HCT116 (cell line): Measurements from ENCODE around the gene EXOSC1. TPM values are rescaled to one million over a fixed set of nuclear protein-coding genes. Genes with fewer than 3 reads are reported as not detected.

Experiments used
- ATAC-seq: fragments of 200-7000 bp; cut with Tn5 transposase; 2 replicates; pipeline ENCODE4 v1.9.1; 2020; ENCODE audit warnings: mild to moderate bottlenecking, moderate library complexity
- BruUV-seq: library from RNA; stranded (reverse); fragments of 400-500 nt; replicated peaks from 2 replicates; lab custom pipeline; 2021; lab: Mats Ljungman, UMichigan
- CTCF ChIA-PET: fragments of 300-600 bp; sonication (Branson Sonifier 250); formaldehyde crosslinking; loops from one replicate; lab custom pipeline; 2021; ENCODE audit warnings: antibody characterized with exemption; lab: Charles Lee
- POLR2A ChIA-PET: fragments of 300-600, 350-600 bp; sonication (Branson Sonifier 250); formaldehyde crosslinking; loops from one replicate; lab custom pipeline; 2021; ENCODE audit warnings: antibody characterized with exemption; lab: Charles Lee
- RAD21 ChIA-PET, 2 experiments: fragments of 300-600 bp; sonication (Branson Sonifier 250); formaldehyde crosslinking; loops; one replicate each; lab custom pipeline; 2023; ENCODE audit warnings: low total read pairs in 2 of 2; ENCODE audit not compliant: uncharacterized antibody in 2 of 2, unreplicated experiment in 2 of 2, low non-redundant PET in 1 of 2; lab: Charles Lee
- DNase-seq: peaks from one replicate; pipeline ENCODE4 v3.0.0-alpha.2; 2010; ENCODE audit warnings: low read depth, low spot score
- H2AFZ ChIP-seq: fragments of 200-600 bp; shearing (Covaris generic), sonication (generic); 2 replicates; pipeline ENCODE4 v1.6.1; 2017; ENCODE audit warnings: low read depth, mixed run types, mixed read lengths, antibody characterized with exemption, low read length; ENCODE audit not compliant: poor library complexity, severe bottlenecking
- H3K27ac ChIP-seq: 2 replicates; pipeline ENCODE4 v1.5.1; 2012; ENCODE audit warnings: low read depth, low read length
- H3K27me3 ChIP-seq: fragments of 200-600 bp; sonication (generic); 2 replicates; pipeline ENCODE4 v1.6.1; 2016; ENCODE audit warnings: mixed run types, low read length, mixed read lengths; ENCODE audit not compliant: insufficient read depth
- H3K36me3 ChIP-seq, 2 experiments: fragments of 200-500 bp in 1 of 2; fragments of 200-600 bp in 1 of 2; sonication (Bioruptor generic) in 1 of 2; sonication (generic) in 1 of 2; 2 replicates each; pipeline versions ENCODE4 v1.5.1 to v1.6.1; 2014 to 2016; ENCODE audit warnings: low read length in 2 of 2, inconsistent platforms in 1 of 2, mixed read lengths in 1 of 2, mixed run types in 1 of 2; ENCODE audit not compliant: insufficient read depth in 2 of 2, control insufficient read depth in 1 of 2
- H3K4me1 ChIP-seq, 2 experiments: fragments of 200-600 bp in 1 of 2; sonication (generic) in 1 of 2; 2 replicates each; pipeline versions ENCODE4 v1.5.1 to v1.6.1; 2012 to 2017; ENCODE audit warnings: low read length in 2 of 2, inconsistent platforms in 1 of 2, mild to moderate bottlenecking in 1 of 2, mixed read lengths in 1 of 2, mixed run types in 1 of 2, moderate library complexity in 1 of 2; ENCODE audit not compliant: insufficient read depth in 2 of 2, control insufficient read depth in 1 of 2
- H3K4me2 ChIP-seq: fragments of 200-600 bp; sonication (generic); 2 replicates; pipeline ENCODE4 v1.6.1; 2017; ENCODE audit warnings: mixed run types, low read length, mixed read lengths
- H3K4me3 ChIP-seq, 2 experiments: fragments of 200-600 bp in 1 of 2; sonication (generic) in 1 of 2; replicated peaks in 1 of 2; 2 replicates each; pipeline ENCODE4 v1.5.1; 2011 to 2016; ENCODE audit warnings: low read length in 2 of 2, control low read depth in 1 of 2, low read depth in 1 of 2, mild to moderate bottlenecking in 1 of 2, mixed read lengths in 1 of 2, mixed run types in 1 of 2
- H3K79me2 ChIP-seq: fragments of 200-600 bp; sonication (generic); 2 replicates; pipeline ENCODE4 v1.6.1; 2017; ENCODE audit warnings: mild to moderate bottlenecking, mixed run types, low read length, moderate library complexity, mixed read lengths; ENCODE audit not compliant: insufficient read depth
- H3K9ac ChIP-seq: fragments of 200-600 bp; sonication (generic); 2 replicates; pipeline ENCODE4 v1.6.1; 2016; ENCODE audit warnings: low read length, mixed read lengths
- H3K9me2 ChIP-seq: fragments of 200-600 bp; sonication (generic), shearing (Covaris generic); 2 replicates; pipeline ENCODE4 v1.6.1; 2017; ENCODE audit warnings: mixed run types, mild to moderate bottlenecking, moderate library complexity; ENCODE audit not compliant: insufficient read depth
- H3K9me3 ChIP-seq, 2 experiments: fragments of 200-500 bp in 1 of 2; fragments of 200-600 bp in 1 of 2; sonication (Bioruptor generic) in 1 of 2; sonication (generic) in 1 of 2; 2 replicates each; pipeline ENCODE4 v1.6.1; 2014 to 2017; ENCODE audit warnings: low read length in 2 of 2, mixed read lengths in 2 of 2, inconsistent platforms in 1 of 2, low read depth in 1 of 2, mild to moderate bottlenecking in 1 of 2, mixed run types in 1 of 2, moderate library complexity in 1 of 2; ENCODE audit not compliant: control insufficient read depth in 1 of 2, insufficient read depth in 1 of 2
- H4K20me1 ChIP-seq: fragments of 200-600 bp; sonication (generic), shearing (Covaris generic); 2 replicates; pipeline ENCODE4 v1.6.1; 2017; ENCODE audit warnings: mixed run types, mild to moderate bottlenecking, moderate library complexity; ENCODE audit not compliant: insufficient read depth
- CBX3 ChIP-seq: IDR thresholded peaks from 2 replicates; pipeline ENCODE4 v1.6.1; 2012; ENCODE audit warnings: low read depth
- EGR1 ChIP-seq: IDR thresholded peaks from 2 replicates; pipeline ENCODE4 v1.6.1; 2012; ENCODE audit warnings: low read depth
- EZH2 ChIP-seq: fragments of 200-600 bp; sonication (generic); IDR thresholded peaks from 2 replicates; pipeline ENCODE4 v1.6.1; 2017; ENCODE audit warnings: antibody characterized with exemption, mixed run types
- POLR2AphosphoS5 ChIP-seq: IDR thresholded peaks from 2 replicates; pipeline ENCODE4 v1.6.1; 2011; ENCODE audit warnings: mild to moderate bottlenecking, low read depth, low read length, moderate library complexity
- SP1 ChIP-seq: IDR thresholded peaks from 2 replicates; pipeline ENCODE4 v1.6.1; 2012; ENCODE audit warnings: low read depth
- ZNF274 ChIP-seq: fragments of 200-500 bp; sonication (Bioruptor generic); IDR thresholded peaks from 2 replicates; pipeline ENCODE4 v1.6.1; 2014; ENCODE audit warnings: mild to moderate bottlenecking, low read depth, low read length, inconsistent platforms
- intact Hi-C: fragments of 100-400 bp; cut with micrococcal nuclease; formaldehyde crosslinking; loops from 2 replicates; pipeline ENCODE4 v1.10.0; 2022
- total RNA-seq: library from RNA; stranded (reverse); gene quantifications from one replicate; pipeline ENCODE4 v1.2.1, GENCODE V29; 2021; ENCODE audit not compliant: unreplicated experiment
- TF ChIP-seq, protein P1 (sequence below): IDR thresholded peaks from 2 replicates; pipeline ENCODE4 v1.6.1; 2011; ENCODE audit warnings: mild to moderate bottlenecking, low read length, moderate library complexity; ENCODE audit not compliant: insufficient replicate concordance; ENCODE audit errors: extremely low read depth
- TF ChIP-seq, protein P2 (sequence below): IDR thresholded peaks from 2 replicates; pipeline ENCODE4 v1.6.1; 2012; ENCODE audit warnings: low read depth
- TF ChIP-seq, protein P3 (sequence below): IDR thresholded peaks from 2 replicates; pipeline ENCODE4 v1.6.1; 2012

The EXOSC1 gene
- total RNA-seq, 1 experiment from 2014 or later, result 38.9 TPM

DNA sequence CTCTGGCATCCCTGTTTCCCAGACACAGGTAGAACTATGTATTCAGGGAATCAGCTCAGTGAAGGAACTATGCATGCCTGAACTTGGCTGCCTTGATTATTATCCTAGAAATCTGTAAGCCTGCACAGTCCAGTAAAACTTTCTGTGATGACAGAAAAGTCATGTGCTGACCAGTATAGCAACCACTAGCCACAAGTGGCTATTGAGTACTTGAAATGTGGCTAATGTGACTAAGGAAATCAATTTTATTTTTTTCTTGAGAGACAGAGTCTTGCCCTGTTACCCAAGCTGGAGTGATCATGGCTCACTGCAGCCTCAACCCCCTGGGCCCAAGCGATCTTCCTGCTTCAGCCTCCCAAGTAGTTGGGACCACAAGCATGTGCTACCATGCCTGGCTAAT, 3.5 kb downstream of the EXOSC1 start (continued):
- TF ChIP-seq, protein P1, sequence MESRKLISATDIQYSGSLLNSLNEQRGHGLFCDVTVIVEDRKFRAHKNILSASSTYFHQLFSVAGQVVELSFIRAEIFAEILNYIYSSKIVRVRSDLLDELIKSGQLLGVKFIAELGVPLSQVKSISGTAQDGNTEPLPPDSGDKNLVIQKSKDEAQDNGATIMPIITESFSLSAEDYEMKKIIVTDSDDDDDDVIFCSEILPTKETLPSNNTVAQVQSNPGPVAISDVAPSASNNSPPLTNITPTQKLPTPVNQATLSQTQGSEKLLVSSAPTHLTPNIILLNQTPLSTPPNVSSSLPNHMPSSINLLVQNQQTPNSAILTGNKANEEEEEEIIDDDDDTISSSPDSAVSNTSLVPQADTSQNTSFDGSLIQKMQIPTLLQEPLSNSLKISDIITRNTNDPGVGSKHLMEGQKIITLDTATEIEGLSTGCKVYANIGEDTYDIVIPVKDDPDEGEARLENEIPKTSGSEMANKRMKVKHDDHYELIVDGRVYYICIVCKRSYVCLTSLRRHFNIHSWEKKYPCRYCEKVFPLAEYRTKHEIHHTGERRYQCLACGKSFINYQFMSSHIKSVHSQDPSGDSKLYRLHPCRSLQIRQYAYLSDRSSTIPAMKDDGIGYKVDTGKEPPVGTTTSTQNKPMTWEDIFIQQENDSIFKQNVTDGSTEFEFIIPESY, result no peak

DNA sequence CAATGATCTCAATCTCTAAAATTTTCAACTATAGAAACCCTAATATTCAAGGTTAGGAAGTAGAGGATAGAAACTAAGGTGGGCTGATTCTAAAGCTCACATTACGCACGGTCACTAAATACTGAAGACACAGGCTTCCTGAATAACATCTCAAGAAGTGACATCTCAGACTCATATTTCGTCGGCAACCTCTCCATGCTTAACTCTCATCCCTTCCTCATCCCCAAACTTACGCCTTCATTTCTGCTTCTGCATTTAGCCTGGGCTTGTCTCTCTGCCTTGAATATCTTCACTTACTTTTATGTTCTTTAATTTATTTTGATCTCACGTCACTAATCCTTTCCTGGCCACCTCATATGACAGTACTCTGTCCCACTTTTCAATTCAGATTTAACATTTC, 10.6 kb downstream of the EXOSC1 start:
- ChIA-PET CTCF (no interaction called here), POLR2A (no interaction called here), RAD21 (no interaction called here)
- Histone ChIP-seq H2AFZ (no peak overlapping the region), H4K20me1 (peaks cover 6% of the 10 kb centered on the region; the same call in 1 of the 2 replicates), H3K4me1 (no peaks in the 10 kb centered on the region; a peak in 1 of 4 replicates), H3K79me2 (peaks cover 19% of the 10 kb centered on the region), H3K4me2 (no peak overlapping the region), H3K36me3 (peaks cover 28 to 42% of the 10 kb centered on the region in 2 experiments), H3K9me3 (no peaks in the 10 kb centered on the region), H3K9ac (no peak overlapping the region), H3K4me3 (no peak overlapping the region), H3K9me2 (no peaks in the 10 kb centered on the region), H3K27ac (no peak overlapping the region), H3K27me3 (no peaks in the 10 kb centered on the region)
- no peak for ATAC-seq
- TF ChIP-seq POLR2AphosphoS5, result 0 out of 2 replicates have a peak, but pooled peaks have one; percentile 11
- no peak for TF ChIP-seq ZNF274
- intact Hi-C loops, result no loop called here
- no TSS peak for BruUV-seq
- DNase-seq, result no peak

DNA sequence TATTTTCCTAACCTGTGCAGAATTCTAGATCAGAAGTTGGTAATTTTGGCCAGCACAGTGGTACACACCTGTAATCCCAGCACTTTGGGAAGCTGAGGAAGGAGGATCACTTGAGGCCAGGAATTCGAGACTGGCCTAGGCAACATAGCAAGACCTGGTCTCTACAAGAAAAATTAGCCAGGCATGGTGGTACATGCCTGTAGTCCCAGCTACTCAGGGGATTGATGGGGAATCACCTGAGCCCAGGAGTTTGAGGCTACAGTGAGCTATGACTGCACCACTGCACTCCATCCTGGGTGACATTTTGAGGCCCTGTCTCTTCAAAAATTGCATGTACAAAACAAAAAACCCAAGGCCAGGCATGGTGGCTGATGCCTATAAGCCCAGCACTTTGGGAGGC, 11.2 kb downstream of the EXOSC1 start:
- ChIA-PET CTCF (no interaction called here), RAD21 (no interaction called here), POLR2A (interaction anchor here (0.9 to 1.0 kb wide), 2 partner anchors 20 to 22 kb away, joined by 3 read pairs; no protein-coding TSS in a partner anchor)
- ATAC-seq (peak; percentile 12; the same call in 1 of the 2 replicates), DNase-seq (no peak)
- Histone ChIP-seq H3K9me3 (no peaks in the 10 kb centered on the region), H3K27ac (no peak overlapping the region), H3K4me3 (no peak overlapping the region), H3K9ac (no peak overlapping the region), H3K4me2 (no peak overlapping the region), H4K20me1 (peaks cover 10% of the 10 kb centered on the region; the same call in 1 of the 2 replicates), H3K4me1 (no peaks in the 10 kb centered on the region; a peak in 2 of 4 replicates), H2AFZ (no peak overlapping the region), H3K9me2 (no peaks in the 10 kb centered on the region), H3K27me3 (no peaks in the 10 kb centered on the region), H3K36me3 (peaks cover 33 to 45% of the 10 kb centered on the region in 2 experiments), H3K79me2 (peaks cover 26% of the 10 kb centered on the region)
- no TSS peak for BruUV-seq
- intact Hi-C loops, result no loop called here
- TF ChIP-seq, protein P2, sequence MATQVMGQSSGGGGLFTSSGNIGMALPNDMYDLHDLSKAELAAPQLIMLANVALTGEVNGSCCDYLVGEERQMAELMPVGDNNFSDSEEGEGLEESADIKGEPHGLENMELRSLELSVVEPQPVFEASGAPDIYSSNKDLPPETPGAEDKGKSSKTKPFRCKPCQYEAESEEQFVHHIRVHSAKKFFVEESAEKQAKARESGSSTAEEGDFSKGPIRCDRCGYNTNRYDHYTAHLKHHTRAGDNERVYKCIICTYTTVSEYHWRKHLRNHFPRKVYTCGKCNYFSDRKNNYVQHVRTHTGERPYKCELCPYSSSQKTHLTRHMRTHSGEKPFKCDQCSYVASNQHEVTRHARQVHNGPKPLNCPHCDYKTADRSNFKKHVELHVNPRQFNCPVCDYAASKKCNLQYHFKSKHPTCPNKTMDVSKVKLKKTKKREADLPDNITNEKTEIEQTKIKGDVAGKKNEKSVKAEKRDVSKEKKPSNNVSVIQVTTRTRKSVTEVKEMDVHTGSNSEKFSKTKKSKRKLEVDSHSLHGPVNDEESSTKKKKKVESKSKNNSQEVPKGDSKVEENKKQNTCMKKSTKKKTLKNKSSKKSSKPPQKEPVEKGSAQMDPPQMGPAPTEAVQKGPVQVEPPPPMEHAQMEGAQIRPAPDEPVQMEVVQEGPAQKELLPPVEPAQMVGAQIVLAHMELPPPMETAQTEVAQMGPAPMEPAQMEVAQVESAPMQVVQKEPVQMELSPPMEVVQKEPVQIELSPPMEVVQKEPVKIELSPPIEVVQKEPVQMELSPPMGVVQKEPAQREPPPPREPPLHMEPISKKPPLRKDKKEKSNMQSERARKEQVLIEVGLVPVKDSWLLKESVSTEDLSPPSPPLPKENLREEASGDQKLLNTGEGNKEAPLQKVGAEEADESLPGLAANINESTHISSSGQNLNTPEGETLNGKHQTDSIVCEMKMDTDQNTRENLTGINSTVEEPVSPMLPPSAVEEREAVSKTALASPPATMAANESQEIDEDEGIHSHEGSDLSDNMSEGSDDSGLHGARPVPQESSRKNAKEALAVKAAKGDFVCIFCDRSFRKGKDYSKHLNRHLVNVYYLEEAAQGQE, result no peak
- TF ChIP-seq, protein P3, sequence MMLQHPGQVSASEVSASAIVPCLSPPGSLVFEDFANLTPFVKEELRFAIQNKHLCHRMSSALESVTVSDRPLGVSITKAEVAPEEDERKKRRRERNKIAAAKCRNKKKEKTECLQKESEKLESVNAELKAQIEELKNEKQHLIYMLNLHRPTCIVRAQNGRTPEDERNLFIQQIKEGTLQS, result no peak
- TF ChIP-seq CBX3 (no peak), EZH2 (no peak), SP1 (no peak), EGR1 (no peak)
- TF ChIP-seq, protein P1, result no peak
